WTC11 (cell line): Measurements from ENCODE around the gene CHCHD1. TPM values are rescaled to one million over a fixed set of nuclear protein-coding genes. Genes with fewer than 3 reads are reported as not detected.

ENCODE experiments used
- ARID4B ChIP-seq: sonication (generic); formaldehyde crosslinking; IDR thresholded peaks from 2 replicates; pipeline ENCODE4 v1.8.0; 2023; ENCODE audit warnings: missing genetic modification reagents, mild to moderate bottlenecking, borderline replicate concordance
- ATF1 ChIP-seq: sonication (generic); formaldehyde crosslinking; IDR thresholded peaks from 2 replicates; pipeline ENCODE4 v1.8.1; 2023; ENCODE audit warnings: mild to moderate bottlenecking, moderate library complexity, missing genetic modification reagents
- CREM ChIP-seq: sonication (generic); formaldehyde crosslinking; IDR thresholded peaks from 2 replicates; pipeline ENCODE4 v1.8.1; 2022; ENCODE audit warnings: mild to moderate bottlenecking, missing genetic modification reagents, moderate library complexity
- EMX1 ChIP-seq: fragments of 250-450 bp; sonication (Bioruptor Pico); IDR thresholded peaks from 2 replicates; pipeline ENCODE4 v1.8.0; 2021; ENCODE audit warnings: mild to moderate bottlenecking
- ESRRA ChIP-seq: sonication (generic); formaldehyde crosslinking; IDR thresholded peaks from 2 replicates; pipeline ENCODE4 v1.8.1; 2022; ENCODE audit warnings: mild to moderate bottlenecking, missing genetic modification reagents, borderline replicate concordance
- GABPB1 ChIP-seq: sonication (generic); formaldehyde crosslinking; IDR thresholded peaks from 2 replicates; pipeline ENCODE4 v1.8.1; 2023; ENCODE audit warnings: mild to moderate bottlenecking, missing genetic modification reagents
- JUN ChIP-seq: sonication (generic); formaldehyde crosslinking; IDR thresholded peaks from 2 replicates; pipeline ENCODE4 v1.8.0; 2023; ENCODE audit warnings: mild to moderate bottlenecking, missing genetic modification reagents
- MLX ChIP-seq: sonication (generic); formaldehyde crosslinking; IDR thresholded peaks from 2 replicates; pipeline ENCODE4 v1.8.1; 2023; ENCODE audit warnings: mild to moderate bottlenecking, missing genetic modification reagents, moderate library complexity
- NR1H2 ChIP-seq: sonication (generic); formaldehyde crosslinking; IDR thresholded peaks from 2 replicates; pipeline ENCODE4 v1.9.0; 2021; ENCODE audit warnings: mild to moderate bottlenecking, moderate library complexity, missing genetic modification reagents
- OVOL2 ChIP-seq: fragments of 250-450 bp; sonication (Bioruptor Pico); IDR thresholded peaks from 2 replicates; pipeline ENCODE4 v1.9.0; 2021; ENCODE audit warnings: mild to moderate bottlenecking, borderline replicate concordance
- RELA ChIP-seq: sonication (generic); formaldehyde crosslinking; IDR thresholded peaks from 2 replicates; pipeline ENCODE4 v1.8.1; 2022; ENCODE audit warnings: missing genetic modification reagents, mild to moderate bottlenecking, borderline replicate concordance
- STAT6 ChIP-seq: sonication (generic); formaldehyde crosslinking; conservative IDR thresholded peaks from 2 replicates; pipeline ENCODE4 v1.8.1; 2023; ENCODE audit warnings: mild to moderate bottlenecking, low read depth, missing genetic modification reagents, moderate library complexity
- TCF7 ChIP-seq: sonication (generic); formaldehyde crosslinking; IDR thresholded peaks from 2 replicates; pipeline ENCODE4 v1.8.0; 2022; ENCODE audit warnings: mild to moderate bottlenecking, low read depth, missing genetic modification reagents, moderate library complexity
- ZBTB21 ChIP-seq: sonication (generic); formaldehyde crosslinking; IDR thresholded peaks from 2 replicates; pipeline ENCODE4 v1.8.1; 2023; ENCODE audit warnings: mild to moderate bottlenecking, missing genetic modification reagents, borderline replicate concordance
- ZNF232 ChIP-seq: sonication (generic); formaldehyde crosslinking; IDR thresholded peaks from 2 replicates; pipeline ENCODE4 v1.8.0; 2022; ENCODE audit warnings: mild to moderate bottlenecking, missing genetic modification reagents
- ZNF317 ChIP-seq: sonication (generic); formaldehyde crosslinking; IDR thresholded peaks from 2 replicates; pipeline ENCODE4 v1.8.1; 2023; ENCODE audit warnings: low read depth, mild to moderate bottlenecking, moderate library complexity, missing genetic modification reagents, borderline replicate concordance
- ZNF423 ChIP-seq: fragments of 250-450 bp; sonication (Bioruptor Pico); IDR thresholded peaks from 2 replicates; pipeline ENCODE4 v2.1.2; 2022; ENCODE audit warnings: mild to moderate bottlenecking, moderate library complexity
- total RNA-seq: library from RNA; stranded (reverse); gene quantifications from 3 replicates; pipeline ENCODE4 v1.2.3, GENCODE V29; 2021
- TF ChIP-seq, protein P1 (sequence below): sonication (generic); formaldehyde crosslinking; IDR thresholded peaks from 2 replicates; pipeline ENCODE4 v1.8.1; 2023; ENCODE audit warnings: mild to moderate bottlenecking, missing genetic modification reagents
- TF ChIP-seq, protein P2 (sequence below): sonication (generic); formaldehyde crosslinking; IDR thresholded peaks from 2 replicates; pipeline ENCODE4 v1.8.1; 2023; ENCODE audit warnings: mild to moderate bottlenecking, missing genetic modification reagents
- TF ChIP-seq, protein P3 (sequence below): sonication (generic); formaldehyde crosslinking; IDR thresholded peaks from 2 replicates; pipeline ENCODE4 v1.8.1; 2023; ENCODE audit warnings: mild to moderate bottlenecking, moderate library complexity, missing genetic modification reagents
- TF ChIP-seq, protein P4 (sequence below): sonication (generic); formaldehyde crosslinking; IDR thresholded peaks from 2 replicates; pipeline ENCODE4 v1.8.0; 2023; ENCODE audit warnings: mild to moderate bottlenecking, missing genetic modification reagents

CHCHD1 gene
- total RNA-seq, 1 experiment from 2014 or later: 45.9 TPM

DNA sequence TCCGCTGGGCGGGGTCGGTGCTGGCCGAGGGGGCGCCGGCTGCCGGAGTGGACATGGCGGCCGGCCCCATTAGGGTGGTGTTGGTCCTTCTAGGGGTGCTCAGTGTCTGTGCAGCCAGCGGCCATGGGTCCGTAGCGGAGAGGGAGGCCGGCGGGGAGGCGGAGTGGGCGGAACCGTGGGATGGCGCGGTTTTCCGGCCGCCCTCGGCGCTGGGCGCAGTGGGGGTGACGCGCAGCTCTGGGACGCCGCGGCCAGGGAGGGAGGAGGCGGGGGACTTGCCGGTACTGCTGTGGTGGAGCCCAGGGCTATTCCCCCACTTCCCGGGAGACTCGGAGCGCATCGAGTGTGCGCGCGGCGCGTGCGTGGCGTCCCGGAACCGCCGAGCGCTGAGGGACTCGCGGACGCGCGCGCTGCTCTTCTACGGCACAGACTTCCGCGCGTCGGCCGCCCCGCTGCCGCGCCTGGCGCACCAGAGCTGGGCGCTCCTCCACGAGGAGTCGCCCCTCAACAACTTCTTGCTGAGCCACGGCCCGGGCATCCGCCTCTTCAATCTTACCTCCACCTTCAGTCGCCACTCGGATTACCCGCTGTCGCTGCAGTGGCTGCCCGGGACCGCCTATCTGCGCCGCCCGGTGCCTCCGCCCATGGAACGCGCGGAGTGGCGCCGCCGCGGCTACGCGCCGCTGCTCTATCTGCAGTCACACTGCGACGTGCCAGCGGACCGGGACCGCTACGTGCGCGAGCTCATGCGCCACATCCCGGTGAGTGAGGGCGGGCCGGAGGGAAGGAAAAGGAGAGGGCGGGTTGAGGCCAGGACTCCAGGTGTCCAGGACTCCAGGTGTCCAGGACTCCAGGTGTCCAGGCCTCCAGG lies 9.3 kb upstream of the CHCHD1 start (continued):
- TF ChIP-seq STAT6 (CRISPR knock-in tag) (no peak), RELA (CRISPR knock-in tag) (peak; percentile 74; the same call in 1 of the 2 replicates), EMX1 (CRISPR knock-in tag) (peak; percentile 79; the same call in 1 of the 2 replicates), JUN (CRISPR knock-in tag) (no peak; the same call in 1 of the 2 replicates), ZNF232 (CRISPR knock-in tag) (no peak), ESRRA (no peak), GABPB1 (no peak; the same call in 1 of the 2 replicates), NR1H2 (CRISPR knock-in tag) (no peak), OVOL2 (no peak), ZNF317 (no peak), ZBTB21 (CRISPR knock-in tag) (no peak), CREM (CRISPR knock-in tag) (no peak; the same call in 1 of the 2 replicates), TCF7 (CRISPR knock-in tag) (no peak), MLX (CRISPR knock-in tag) (no peak), ARID4B (CRISPR knock-in tag) (peak; percentile 35; the same call in 1 of the 2 replicates), ATF1 (CRISPR knock-in tag) (no peak), ZNF423 (no peak)
- TF ChIP-seq, protein P1, sequence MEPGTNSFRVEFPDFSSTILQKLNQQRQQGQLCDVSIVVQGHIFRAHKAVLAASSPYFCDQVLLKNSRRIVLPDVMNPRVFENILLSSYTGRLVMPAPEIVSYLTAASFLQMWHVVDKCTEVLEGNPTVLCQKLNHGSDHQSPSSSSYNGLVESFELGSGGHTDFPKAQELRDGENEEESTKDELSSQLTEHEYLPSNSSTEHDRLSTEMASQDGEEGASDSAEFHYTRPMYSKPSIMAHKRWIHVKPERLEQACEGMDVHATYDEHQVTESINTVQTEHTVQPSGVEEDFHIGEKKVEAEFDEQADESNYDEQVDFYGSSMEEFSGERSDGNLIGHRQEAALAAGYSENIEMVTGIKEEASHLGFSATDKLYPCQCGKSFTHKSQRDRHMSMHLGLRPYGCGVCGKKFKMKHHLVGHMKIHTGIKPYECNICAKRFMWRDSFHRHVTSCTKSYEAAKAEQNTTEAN (CRISPR knock-in tag): no peak
- TF ChIP-seq, protein P2, sequence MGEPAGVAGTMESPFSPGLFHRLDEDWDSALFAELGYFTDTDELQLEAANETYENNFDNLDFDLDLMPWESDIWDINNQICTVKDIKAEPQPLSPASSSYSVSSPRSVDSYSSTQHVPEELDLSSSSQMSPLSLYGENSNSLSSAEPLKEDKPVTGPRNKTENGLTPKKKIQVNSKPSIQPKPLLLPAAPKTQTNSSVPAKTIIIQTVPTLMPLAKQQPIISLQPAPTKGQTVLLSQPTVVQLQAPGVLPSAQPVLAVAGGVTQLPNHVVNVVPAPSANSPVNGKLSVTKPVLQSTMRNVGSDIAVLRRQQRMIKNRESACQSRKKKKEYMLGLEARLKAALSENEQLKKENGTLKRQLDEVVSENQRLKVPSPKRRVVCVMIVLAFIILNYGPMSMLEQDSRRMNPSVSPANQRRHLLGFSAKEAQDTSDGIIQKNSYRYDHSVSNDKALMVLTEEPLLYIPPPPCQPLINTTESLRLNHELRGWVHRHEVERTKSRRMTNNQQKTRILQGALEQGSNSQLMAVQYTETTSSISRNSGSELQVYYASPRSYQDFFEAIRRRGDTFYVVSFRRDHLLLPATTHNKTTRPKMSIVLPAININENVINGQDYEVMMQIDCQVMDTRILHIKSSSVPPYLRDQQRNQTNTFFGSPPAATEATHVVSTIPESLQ (CRISPR knock-in tag): no peak
- TF ChIP-seq, protein P3, sequence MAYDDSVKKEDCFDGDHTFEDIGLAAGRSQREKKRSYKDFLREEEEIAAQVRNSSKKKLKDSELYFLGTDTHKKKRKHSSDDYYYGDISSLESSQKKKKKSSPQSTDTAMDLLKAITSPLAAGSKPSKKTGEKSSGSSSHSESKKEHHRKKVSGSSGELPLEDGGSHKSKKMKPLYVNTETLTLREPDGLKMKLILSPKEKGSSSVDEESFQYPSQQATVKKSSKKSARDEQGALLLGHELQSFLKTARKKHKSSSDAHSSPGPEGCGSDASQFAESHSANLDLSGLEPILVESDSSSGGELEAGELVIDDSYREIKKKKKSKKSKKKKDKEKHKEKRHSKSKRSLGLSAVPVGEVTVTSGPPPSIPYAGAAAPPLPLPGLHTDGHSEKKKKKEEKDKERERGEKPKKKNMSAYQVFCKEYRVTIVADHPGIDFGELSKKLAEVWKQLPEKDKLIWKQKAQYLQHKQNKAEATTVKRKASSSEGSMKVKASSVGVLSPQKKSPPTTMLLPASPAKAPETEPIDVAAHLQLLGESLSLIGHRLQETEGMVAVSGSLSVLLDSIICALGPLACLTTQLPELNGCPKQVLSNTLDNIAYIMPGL (CRISPR knock-in tag): peak; percentile 24
- TF ChIP-seq, protein P4, sequence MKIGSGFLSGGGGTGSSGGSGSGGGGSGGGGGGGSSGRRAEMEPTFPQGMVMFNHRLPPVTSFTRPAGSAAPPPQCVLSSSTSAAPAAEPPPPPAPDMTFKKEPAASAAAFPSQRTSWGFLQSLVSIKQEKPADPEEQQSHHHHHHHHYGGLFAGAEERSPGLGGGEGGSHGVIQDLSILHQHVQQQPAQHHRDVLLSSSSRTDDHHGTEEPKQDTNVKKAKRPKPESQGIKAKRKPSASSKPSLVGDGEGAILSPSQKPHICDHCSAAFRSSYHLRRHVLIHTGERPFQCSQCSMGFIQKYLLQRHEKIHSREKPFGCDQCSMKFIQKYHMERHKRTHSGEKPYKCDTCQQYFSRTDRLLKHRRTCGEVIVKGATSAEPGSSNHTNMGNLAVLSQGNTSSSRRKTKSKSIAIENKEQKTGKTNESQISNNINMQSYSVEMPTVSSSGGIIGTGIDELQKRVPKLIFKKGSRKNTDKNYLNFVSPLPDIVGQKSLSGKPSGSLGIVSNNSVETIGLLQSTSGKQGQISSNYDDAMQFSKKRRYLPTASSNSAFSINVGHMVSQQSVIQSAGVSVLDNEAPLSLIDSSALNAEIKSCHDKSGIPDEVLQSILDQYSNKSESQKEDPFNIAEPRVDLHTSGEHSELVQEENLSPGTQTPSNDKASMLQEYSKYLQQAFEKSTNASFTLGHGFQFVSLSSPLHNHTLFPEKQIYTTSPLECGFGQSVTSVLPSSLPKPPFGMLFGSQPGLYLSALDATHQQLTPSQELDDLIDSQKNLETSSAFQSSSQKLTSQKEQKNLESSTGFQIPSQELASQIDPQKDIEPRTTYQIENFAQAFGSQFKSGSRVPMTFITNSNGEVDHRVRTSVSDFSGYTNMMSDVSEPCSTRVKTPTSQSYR (CRISPR knock-in tag): no peak
